Fibroblast of lung (primary cell): ENCODE measurements around the gene VAV1. TPM values are rescaled to one million over a fixed set of nuclear protein-coding genes. Genes with fewer than 3 reads are reported as not detected.
"Not testable (repeated sequence)": the region's sequence is repeated elsewhere in the genome, so short reads cannot be mapped to it uniquely, and the experiment has no call there.

Source experiments
- DNase-seq, 2 donors: peaks; one replicate each; pipeline versions ENCODE4 v3.0.0 to v3.0.0-alpha.2; 2010; ENCODE audit warnings: low read depth in 2 of 2
- H2AFZ ChIP-seq: 2 replicates; pipeline ENCODE4 v1.5.1; 2012; ENCODE audit warnings: low read length, control low read depth, inconsistent platforms
- H3K27ac ChIP-seq: 2 replicates; pipeline ENCODE4 v1.5.1; 2011; ENCODE audit warnings: low read length, control low read depth; ENCODE audit not compliant: insufficient read depth
- H3K27me3 ChIP-seq: 2 replicates; pipeline ENCODE4 v1.5.1; 2011; ENCODE audit warnings: mild to moderate bottlenecking, low read length; ENCODE audit not compliant: control insufficient read depth, insufficient read depth
- H3K36me3 ChIP-seq: 2 replicates; pipeline ENCODE4 v1.5.1; 2011; ENCODE audit warnings: low read length; ENCODE audit not compliant: control insufficient read depth, insufficient read depth
- H3K4me1 ChIP-seq: 2 replicates; pipeline ENCODE4 v1.5.1; 2011; ENCODE audit warnings: low read length; ENCODE audit not compliant: control insufficient read depth, insufficient read depth; ENCODE audit errors: extremely low read depth
- H3K4me2 ChIP-seq: 2 replicates; pipeline ENCODE4 v1.5.1; 2011; ENCODE audit warnings: low read length, control low read depth; ENCODE audit not compliant: insufficient read depth; ENCODE audit errors: extremely low read depth
- H3K4me3 ChIP-seq, 4 experiments: fragments of 200-600 bp in 1 of 4; sonication (generic) in 1 of 4; replicated peaks in 1 of 4; 2 replicates each; pipeline ENCODE4 v1.5.1; 2011 to 2016; ENCODE audit warnings: low read length in 4 of 4, low read depth in 3 of 4, mild to moderate bottlenecking in 3 of 4, control low read depth in 2 of 4, inconsistent platforms in 1 of 4, mixed read lengths in 1 of 4; ENCODE audit not compliant: insufficient read depth in 1 of 4; ENCODE audit errors: control extremely low read depth in 1 of 4
- H3K79me2 ChIP-seq: 2 replicates; pipeline ENCODE4 v1.5.1; 2012; ENCODE audit warnings: mild to moderate bottlenecking, low read length, inconsistent platforms; ENCODE audit not compliant: control insufficient read depth, insufficient read depth
- H3K9ac ChIP-seq: 2 replicates; pipeline ENCODE4 v1.5.1; 2011; ENCODE audit warnings: mild to moderate bottlenecking, low read length, control low read depth; ENCODE audit not compliant: insufficient read depth
- H3K9me3 ChIP-seq: 2 replicates; pipeline ENCODE4 v1.5.1; 2012; ENCODE audit warnings: low read depth, low read length; ENCODE audit not compliant: control insufficient read depth, insufficient read depth
- H4K20me1 ChIP-seq: 2 replicates; pipeline ENCODE4 v1.5.1; 2011; ENCODE audit warnings: low read length; ENCODE audit not compliant: control insufficient read depth, insufficient read depth; ENCODE audit errors: extremely low read depth
- EZH2 ChIP-seq: IDR thresholded peaks from 2 replicates; pipeline ENCODE4 v1.5.1; 2012; ENCODE audit warnings: low read length, control low read depth, mild to moderate bottlenecking; ENCODE audit errors: missing control alignments
- polyA plus RNA-seq, 2 donors: library from polyadenylated mRNA; depleted of rRNA in 1 of 2; stranded (reverse) in 1 of 2; unstranded in 1 of 2; fragments of >200 nt; gene quantifications; 2 replicates each; pipeline ENCODE4 v1.2.1, GENCODE V29; 2011 to 2012; ENCODE audit warnings: missing spikeins in 1 of 2
- total RNA-seq: library from RNA; depleted of rRNA; stranded (reverse); fragments of >200 nt; gene quantifications from 2 replicates; pipeline ENCODE4 v1.2.1, GENCODE V29; 2014
- TF ChIP-seq, protein P1 (sequence below), 2 donors: IDR thresholded peaks in 1 of 2; conservative IDR thresholded peaks in 1 of 2; 1 replicate in 1 of 2; 2 replicates in 1 of 2; pipeline ENCODE4 v1.5.1; 2011 to 2012; ENCODE audit warnings: low read length in 2 of 2, control low read depth in 1 of 2, inconsistent platforms in 1 of 2, low read depth in 1 of 2, mild to moderate bottlenecking in 1 of 2

The VAV1 gene
- total and polyA plus RNA-seq, 2 donors (not counting 1 experiment from before 2014, with no cell fraction given): not detected

- Histone ChIP-seq H3K27me3 (no peaks in the 10 kb centered on the region), H3K9me3 (no peaks in the 10 kb centered on the region), H2AFZ (no peak overlapping the region), H4K20me1 (no peaks in the 10 kb centered on the region), H3K27ac (no peak overlapping the region), H3K36me3 (no peaks in the 10 kb centered on the region), H3K4me3 (no peak overlapping the region), H3K9ac (no peak overlapping the region), H3K4me2 (no peak overlapping the region), H3K4me1 (no peaks in the 10 kb centered on the region), H3K79me2 (no peaks in the 10 kb centered on the region)
- DNase-seq: no peak
- TF ChIP-seq EZH2: no peak
- TF ChIP-seq, protein P1, sequence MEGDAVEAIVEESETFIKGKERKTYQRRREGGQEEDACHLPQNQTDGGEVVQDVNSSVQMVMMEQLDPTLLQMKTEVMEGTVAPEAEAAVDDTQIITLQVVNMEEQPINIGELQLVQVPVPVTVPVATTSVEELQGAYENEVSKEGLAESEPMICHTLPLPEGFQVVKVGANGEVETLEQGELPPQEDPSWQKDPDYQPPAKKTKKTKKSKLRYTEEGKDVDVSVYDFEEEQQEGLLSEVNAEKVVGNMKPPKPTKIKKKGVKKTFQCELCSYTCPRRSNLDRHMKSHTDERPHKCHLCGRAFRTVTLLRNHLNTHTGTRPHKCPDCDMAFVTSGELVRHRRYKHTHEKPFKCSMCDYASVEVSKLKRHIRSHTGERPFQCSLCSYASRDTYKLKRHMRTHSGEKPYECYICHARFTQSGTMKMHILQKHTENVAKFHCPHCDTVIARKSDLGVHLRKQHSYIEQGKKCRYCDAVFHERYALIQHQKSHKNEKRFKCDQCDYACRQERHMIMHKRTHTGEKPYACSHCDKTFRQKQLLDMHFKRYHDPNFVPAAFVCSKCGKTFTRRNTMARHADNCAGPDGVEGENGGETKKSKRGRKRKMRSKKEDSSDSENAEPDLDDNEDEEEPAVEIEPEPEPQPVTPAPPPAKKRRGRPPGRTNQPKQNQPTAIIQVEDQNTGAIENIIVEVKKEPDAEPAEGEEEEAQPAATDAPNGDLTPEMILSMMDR (conservative IDR thresholded peaks at IDR 0.05 in 1 of 2, IDR thresholded peaks at IDR 0.05 in 1 of 2; ENCODE audit: low read depth in 1 of 2, low read length in 2 of 2): no peak
These were observed 95.8 kb downstream of the VAV1 start for GRCh38 chr19:6868351-6868750.

DNA sequence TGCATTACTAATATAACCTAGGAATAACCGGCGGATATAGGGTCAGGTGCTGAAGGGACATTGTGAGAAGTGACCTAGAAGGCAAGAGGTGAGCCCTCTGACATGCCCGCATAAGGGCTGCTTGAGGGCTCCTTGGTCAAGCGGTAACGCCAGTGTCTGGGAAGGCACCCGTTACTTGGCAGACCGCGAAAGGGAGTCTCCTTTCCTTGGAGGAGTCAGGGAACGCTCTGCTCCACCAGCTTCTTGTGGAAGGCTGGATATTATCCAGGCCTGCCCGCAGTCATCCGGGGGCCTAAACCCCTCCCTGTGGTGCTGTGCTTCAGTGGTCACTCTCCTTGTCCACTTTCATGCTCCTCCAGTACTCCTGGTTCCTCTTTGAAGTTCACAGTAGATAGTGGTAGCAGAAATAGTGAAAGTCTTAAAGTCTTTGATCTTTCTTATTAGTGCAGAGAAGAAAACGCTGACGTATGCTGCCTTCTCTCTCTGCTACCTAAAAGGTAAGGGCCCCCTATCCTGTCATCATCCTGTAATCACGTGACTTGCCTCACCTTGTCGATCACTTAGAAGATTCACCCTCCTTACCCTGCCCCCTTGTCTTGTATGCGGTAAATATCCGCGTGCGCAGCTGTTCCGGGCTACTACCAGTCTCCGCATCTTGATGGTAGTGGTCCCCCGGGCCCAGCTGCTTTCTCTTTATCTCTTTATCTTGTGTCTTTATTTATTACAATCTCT is 96.8 kb downstream of the VAV1 start:
- not testable (repeated sequence) for H3K9me3 ChIP-seq, DNase-seq, H3K79me2 ChIP-seq, H3K27ac ChIP-seq, H3K27me3 ChIP-seq, H3K9ac ChIP-seq, H2AFZ ChIP-seq, H3K4me1 ChIP-seq, H4K20me1 ChIP-seq, H3K36me3 ChIP-seq, H3K4me2 ChIP-seq, H3K4me3 ChIP-seq

DNA sequence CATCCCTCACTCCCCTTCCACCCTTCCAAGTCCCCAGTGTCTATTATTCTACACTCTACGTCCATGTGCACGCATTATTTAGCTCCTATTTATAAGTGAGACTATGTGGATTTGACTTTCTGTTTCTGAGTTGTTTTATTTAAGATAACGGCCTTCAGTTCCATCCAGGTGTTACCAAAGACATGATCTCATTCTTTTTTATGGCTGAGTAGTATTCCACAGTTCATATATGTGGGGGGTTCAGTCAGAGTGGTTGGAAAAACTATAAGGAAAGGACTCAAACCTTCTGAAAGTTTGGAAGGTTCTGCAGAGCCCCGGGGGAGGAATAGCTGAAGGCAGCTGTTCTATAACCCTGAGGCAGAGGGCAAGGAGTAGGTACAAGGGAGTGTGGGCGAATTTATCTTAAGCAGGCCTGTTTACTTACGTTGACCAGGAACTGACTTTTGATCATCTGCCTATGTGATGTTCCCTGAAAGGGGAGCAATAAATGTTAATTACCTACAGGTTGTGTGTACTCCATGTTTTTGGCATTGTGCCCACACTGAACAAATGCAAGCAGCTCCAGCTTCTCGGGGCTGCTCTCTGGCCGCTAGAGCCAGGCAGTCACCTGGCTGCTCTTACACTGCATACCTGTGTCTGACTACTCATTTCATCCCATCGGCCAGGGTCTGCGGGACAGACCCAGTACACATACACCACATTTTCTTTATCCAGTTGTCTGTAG is 101.4 kb downstream of the VAV1 start:
- no peak for DNase-seq
- no peak overlapping the region for H3K9ac ChIP-seq
- H3K4me1 ChIP-seq: no peaks in the 10 kb centered on the region
- no peaks in the 10 kb centered on the region for H3K79me2 ChIP-seq
- H4K20me1 ChIP-seq: no peaks in the 10 kb centered on the region
- no peak overlapping the region for H3K27ac ChIP-seq
- no peak overlapping the region for H3K4me2 ChIP-seq
- no peak overlapping the region for H2AFZ ChIP-seq
- no peak overlapping the region for H3K4me3 ChIP-seq
- H3K27me3 ChIP-seq: no peaks in the 10 kb centered on the region
- TF ChIP-seq, protein P1 (conservative IDR thresholded peaks at IDR 0.05 in 1 of 2, IDR thresholded peaks at IDR 0.05 in 1 of 2; ENCODE audit: low read depth in 1 of 2, low read length in 2 of 2): no peak
- TF ChIP-seq EZH2: no peak
- H3K36me3 ChIP-seq: no peaks in the 10 kb centered on the region
- H3K9me3 ChIP-seq: no peaks in the 10 kb centered on the region
